GM21367 (cell line): ENCODE results near the gene MYH8.

ENCODE experiments used
- ATAC-seq: cut with Tn5 transposase; IDR thresholded peaks from one replicate; pipeline ENCODE4 v1.9.1; 2021; ENCODE audit not compliant: unreplicated experiment

MYH8 gene

DNA sequence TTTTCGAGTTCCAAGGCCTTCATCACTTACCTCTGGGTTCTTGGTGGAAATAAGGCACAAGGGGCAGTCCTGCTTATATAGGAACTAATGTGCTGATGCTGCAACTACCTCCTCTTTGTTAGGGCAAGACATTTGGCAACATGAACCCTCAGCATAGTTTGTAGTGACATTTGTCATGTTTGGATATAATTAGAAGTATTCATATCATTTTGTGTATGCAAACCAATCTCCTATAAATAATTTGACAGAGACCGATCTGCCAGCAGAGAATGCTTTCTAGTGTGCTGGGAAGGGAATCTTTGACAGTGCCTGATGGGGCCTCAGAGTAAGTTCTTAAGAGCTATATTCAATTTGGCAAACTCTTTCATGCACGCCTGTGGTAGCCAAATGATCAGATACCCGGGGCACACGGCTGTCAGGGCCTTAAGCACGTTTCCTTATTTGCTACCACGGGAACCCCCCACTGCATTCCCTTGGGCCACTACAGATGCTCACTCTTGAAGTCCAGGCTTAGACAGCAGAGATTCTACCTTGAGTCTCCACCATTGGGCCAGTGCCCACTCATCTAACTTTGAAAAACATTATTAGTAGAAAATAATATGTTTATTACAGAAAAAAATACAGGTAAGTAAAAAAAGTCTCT, at the start of gene MYH8:
MYH8 (minus strand) TSS at position 51 of the 643 bp plus-strand sequence. CDS start 1,723 bp downstream, outside the sequence.
- no peak for ATAC-seq

DNA sequence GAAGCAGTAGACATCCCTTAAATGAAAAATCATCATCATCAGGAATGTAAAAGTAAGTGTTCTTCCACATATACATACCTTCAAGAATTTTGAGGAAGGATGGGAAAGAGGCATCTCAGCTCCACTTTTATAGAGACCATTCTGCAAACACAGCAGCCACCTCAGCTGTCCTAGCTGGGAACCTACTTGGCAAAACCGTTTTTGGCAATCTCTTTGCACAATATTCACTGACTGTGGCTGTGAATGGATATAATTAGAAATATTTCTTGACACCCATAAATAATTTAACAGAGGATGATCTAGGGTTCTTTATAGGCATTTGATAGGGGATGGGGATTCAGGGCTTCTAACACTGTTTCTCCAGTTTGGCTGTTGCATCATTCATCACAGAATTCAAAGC, 47.7 kb upstream of the MYH8 start, which contains the start of gene MYH4:
MYH4 (minus strand) TSS at position 101 of the 400 bp plus-strand sequence. CDS start 2,814 bp downstream, outside the sequence.
- ATAC-seq = no peak

DNA sequence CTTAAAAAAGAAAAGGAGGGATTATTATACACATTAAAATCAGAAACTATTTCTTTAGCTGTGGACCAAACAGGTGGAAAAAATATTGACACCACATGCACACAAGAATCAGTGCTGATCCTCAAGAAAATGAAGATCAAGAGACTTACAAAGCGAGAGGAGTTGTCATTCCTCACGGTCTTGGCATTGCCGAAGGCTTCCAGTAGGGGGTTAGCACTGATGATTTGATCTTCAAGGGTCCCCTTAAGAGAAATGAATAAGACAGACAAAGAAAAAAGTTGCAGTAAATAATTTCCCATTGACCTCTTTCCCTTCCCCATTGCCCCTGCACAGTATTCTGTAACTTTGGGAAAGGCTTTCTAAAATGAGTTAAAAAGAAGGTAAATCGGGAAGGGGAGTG, 41.7 kb upstream of the MYH8 start:
- ATAC-seq = no peak

DNA sequence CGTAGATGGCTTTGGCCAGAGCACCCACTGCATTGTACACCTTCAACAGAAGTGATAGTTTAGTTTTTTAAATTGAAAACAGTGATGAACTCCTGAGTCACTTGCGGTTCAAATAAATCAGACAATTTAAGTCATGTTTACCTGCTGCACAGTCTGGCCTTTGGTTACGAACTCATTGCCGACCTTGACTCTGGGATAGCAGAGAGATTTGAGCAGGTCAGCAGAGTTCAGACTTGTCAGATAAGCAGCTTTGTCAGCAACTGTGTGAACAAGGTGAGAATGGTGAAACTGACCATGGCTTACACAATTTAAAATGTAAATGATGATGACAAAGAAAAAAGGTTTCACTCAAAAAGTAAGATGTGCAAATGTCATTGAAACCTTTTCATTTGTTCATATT, 38.3 kb upstream of the MYH8 start:
- no peak for ATAC-seq

DNA sequence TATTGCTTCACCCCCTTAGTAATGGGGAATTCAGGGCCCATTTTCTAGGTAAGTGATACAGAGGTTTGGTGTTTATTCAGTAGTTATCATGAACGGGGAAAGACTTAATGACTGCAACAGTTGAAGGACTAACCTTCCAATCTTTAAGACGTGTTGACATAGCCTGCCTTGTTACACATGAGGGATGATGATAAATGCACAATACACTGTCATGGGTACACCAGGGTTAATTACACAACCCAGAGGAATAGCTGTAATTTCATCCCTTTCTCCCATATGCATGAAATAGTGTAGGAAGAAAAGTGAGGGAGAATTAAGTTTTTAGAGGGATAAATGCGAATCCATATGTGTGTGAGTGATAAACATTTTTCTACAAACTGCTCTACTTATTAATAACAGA, 37.0 kb upstream of the MYH8 start:
- ATAC-seq = no peak

DNA sequence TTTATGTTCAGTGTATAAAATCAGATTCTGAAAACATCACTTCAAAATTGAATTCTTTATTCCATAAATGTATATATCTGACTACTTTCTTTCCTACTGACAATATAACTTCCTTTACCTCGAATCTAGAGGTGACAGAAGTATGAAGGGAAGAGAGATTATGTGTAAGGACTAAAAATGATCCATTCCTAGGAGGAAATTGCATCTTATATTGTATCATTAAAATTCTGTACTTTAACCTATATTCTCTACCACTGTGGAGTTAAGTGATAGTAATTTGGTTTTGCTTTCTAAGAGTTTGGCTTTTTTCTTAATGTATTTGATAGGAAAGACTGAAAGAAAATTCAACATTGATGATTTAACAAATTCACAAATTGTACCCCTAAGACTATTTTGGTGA, 36.2 kb upstream of the MYH8 start:
- no peak for ATAC-seq

DNA sequence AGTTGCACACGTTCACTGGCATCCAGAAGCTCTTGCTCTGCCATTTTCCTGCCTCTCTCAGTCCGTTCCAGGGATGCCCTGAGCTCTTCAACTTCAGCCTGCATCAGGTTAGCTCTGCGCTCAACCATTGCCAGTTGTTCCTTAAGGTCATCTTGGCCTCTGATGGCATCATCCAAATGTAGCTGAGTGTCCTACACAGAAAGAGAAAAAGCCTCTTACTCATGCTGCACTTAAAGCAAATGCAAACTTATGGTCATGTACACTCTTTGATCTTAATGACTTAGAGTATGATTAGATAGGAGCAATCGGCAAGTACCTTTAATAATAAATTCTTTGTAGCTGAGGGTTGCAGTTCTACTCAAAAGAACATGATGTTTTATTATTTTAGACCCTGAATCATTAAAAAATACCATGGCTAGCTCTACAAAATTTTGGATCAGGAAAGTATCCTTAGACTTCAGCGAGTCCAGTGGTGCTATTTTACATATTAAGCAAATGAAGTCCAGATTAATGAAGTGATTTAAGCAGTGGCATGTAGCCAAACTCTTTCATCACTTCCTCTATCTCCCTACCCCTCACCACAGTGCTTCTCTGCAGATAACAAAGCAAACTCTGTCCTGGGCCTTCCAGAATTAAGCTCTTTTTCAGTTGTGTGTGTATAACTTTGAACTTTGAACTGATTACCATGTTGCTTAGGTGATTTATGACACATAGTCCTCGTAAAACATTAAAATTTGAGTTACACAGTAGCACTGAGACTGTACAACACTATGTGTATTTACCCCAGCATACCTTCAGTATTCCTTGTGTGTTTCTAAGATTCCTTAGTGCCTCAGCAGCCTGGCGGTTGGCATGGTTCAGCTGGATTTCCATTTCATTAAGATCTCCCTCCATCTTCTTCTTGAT, 25.5 kb upstream of the MYH8 start:
- ATAC-seq = no peak

DNA sequence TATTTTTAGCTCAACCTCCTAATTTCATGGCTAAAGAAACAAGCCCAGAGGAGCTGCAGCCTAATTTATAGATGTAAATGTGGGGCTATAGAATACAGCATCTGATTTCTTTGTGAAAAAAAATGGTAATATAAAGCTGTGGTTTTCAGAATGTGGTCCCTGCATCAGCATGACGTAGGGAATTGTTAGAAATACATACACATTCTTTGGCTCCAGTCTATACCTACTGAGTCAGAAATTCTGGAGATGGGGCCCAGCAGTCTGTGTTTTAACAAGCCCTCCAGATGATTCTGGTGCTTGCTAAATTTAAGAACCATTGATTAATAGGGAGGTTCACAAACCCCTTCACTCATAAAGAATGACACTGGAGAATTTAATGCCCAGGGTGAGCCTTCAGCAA, 18.1 kb upstream of the MYH8 start:
- no peak for ATAC-seq

DNA sequence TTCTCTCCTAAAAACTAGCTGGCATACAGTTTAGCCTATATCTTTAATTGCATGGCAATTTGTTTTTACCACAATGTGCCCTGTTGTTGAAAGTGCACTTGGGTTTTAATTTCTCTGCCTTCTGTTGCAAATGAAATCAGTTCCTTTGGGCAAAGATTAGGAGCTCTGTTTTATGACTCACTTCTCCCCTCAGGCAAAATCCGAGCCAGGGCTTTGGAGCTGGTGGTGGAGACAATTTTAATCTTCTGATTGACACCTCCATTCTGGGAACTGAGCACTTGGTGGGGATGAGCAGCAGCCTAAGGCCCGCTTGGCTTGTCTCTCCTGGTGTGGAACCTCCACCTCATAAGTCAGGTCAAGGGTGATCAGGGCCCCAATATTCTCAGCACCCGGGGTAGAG, 13.3 kb upstream of the MYH8 start:
- no peak for ATAC-seq

DNA sequence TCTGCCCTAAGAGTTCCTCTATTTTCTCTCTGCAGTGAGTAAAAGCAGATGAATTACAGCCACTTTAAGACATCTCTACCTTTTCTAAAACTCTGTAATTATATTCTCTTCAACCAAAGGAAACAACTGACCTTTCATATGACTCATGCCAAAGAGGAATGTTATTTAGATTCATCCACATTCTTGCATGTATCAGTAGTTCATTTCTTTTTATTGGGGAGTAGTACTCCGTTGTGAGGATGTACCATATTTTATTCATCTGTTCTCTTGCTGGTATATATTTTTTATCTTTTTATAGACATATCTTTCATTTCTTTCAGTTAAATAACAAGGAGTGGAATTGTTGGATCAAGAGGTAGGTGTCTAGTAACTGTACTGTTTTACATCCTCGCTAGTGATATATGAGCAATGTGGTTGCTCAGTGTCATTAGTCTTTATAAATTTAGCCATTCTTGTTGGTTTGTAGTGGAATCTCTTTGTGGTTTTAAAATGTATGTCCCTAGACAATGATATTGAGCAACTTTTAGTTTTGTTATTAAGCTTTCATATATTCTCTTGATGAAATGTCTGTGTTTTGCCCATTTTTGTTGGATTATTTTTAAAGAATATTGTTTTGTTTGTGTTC, 7.8 kb upstream of the MYH8 start:
- ATAC-seq = no peak

DNA sequence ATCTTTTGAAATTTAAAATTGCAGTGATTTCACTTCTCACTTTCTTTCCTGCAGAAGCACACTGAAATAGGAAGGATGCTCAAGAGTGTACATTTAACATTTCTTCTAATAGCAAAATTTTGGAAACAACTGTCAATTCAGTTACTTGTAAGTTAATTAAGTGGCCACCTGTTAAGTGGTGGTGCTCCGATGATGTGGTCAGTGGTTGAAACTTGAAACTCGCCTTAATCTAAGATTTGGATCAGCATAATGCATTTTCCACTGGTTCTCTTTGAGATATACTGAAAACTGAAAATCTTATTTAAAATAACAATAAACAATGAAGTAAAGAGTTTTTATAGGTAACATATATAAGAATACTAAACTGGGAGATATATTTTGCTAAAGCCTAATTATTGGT, 7.0 kb upstream of the MYH8 start:
- no peak for ATAC-seq

DNA sequence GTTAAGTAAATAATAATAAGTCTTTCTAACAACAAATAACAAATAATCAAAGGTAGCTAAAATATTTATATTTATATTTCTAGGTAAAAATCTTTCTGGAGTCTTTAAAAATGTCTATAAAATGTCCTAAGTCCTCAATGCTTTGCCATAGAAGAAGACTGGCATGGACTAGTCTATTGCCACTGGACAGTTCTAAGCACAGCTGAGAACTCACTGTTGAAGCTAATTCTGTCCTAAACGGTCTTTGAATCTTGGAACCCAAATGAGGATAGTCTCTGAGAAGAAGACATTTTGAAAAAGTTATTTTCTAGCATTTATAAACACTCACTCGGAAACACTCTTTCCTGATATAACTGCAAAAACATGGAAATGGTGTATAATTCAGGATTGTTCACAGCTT, 539 bp downstream of the MYH8 start:
- ATAC-seq = no peak

DNA sequence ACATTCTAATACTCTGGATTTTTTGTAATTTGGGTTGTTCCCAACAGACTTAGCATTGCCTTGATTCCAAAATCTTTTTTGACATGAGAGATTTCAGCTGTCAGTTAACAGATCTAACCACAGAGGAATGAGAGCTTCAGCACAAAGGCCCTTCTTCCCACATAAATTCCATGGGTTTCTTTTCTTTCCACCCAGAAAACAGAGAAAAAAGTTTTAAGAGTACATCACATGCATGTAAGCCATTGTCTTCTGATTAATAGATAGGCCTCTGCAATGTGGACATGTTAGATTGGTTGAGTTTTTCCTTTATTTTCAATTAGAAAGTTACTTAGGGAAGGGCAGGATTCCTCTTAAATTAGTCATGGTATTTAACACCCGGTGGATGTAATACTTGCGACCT, 939 bp downstream of the MYH8 start:
- ATAC-seq = no peak

DNA sequence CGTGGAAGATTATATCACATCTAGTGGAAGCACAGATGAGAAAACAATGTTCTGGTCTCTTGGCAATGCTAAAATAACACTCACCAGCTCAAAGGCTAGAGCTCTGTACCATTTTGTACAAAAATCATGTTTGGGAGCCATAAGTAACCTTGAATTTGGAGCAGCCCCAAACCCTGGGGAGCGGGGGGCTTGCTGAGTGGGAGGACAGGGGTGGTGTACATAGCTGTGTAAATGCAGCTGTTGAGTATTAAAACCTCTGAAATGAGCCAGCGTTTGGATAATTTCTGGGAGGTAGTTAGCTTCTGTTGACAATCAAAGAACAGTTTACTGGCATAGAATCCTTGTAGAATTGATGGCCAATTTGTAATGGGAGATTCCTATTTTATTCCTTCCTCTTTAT, 4.3 kb downstream of the MYH8 start:
- ATAC-seq = no peak

DNA sequence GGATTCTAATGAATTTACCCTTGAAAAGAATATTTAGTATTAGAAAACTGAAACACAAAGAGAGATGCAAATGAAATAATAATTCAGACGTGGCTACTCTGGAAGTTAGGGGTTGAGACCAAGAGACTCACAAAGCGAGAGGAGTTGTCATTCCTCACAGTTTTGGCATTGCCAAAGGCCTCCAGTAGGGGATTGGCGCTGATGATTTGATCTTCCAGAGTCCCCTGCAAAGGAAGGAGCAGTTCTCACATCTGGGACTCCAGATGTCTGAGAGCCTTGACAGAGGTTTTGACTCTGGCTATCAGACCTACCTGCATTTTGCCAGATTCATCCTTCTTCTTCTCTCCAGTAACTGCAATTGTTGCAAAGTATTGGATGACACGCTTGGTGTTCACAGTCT, 6.6 kb downstream of the MYH8 start:
- no peak for ATAC-seq

DNA sequence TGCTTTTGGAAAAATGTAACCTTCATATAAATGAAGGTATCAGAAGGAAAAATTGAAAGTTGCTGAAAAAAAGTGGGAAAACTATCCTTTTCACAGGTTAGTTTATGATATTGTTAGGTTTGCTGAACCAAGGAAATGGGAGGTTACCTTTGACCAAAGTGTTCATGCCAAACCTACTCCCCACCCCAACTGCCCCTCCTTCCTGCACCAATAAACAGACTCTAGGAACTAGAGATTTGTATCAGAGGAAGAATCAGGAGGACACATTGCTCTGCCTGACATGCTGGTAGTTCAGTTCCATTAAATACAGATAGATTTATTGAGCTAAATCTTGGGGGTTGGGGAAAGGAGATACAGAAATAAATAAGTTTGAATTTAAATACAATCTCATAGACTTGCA, 18.2 kb downstream of the MYH8 start:
- no peak for ATAC-seq

DNA sequence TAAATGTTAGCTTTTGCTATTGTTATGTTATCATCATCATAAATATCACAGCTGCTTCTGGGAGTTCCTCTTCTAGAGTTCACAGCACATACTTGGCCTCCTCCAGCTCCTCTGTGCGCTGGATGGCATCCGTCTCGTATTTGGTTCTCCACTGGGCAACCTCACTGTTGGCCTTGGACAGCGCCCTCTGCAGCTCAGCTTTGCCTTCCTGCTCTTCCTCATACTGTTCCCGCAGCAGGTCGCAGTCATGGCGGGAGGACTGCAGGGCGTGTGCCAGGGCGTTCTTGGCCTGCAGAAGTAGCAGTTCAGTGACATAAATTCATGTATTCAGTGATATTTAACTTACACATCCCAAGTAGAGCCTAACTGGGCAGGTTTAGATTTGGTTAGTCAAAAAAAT, 23.4 kb downstream of the MYH8 start:
- no peak for ATAC-seq

DNA sequence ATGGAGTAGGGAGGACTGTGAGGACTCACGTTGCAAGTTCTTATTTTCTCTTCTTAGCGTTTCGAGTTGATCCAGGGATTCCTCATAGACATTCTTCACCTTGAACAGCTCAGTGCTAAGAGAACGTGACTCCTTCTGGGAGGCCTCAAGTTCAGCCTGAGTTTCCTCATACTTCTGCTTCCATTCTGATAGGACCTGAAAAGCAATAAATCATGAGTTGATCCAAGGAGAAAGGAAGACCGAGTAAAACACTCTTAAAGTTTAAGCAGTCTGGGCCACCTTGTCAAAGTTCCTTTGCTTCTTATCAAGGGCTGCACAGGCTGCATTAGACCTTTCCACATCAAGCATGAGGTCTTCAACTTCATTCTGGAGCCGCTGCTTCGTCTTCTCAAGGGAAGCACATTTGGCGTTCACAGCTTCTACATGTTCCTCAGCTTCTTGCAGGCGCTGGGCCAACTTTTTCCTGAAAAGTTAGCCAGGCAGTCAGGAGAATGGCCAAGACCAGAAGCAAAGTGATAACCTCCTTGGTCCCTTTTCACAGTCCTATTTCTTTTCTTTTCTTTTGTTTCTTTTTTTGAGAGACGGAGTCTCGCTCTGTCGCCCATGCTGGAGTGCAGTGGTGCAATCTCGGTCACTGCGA, 25.1 kb downstream of the MYH8 start:
- ATAC-seq = no peak

DNA sequence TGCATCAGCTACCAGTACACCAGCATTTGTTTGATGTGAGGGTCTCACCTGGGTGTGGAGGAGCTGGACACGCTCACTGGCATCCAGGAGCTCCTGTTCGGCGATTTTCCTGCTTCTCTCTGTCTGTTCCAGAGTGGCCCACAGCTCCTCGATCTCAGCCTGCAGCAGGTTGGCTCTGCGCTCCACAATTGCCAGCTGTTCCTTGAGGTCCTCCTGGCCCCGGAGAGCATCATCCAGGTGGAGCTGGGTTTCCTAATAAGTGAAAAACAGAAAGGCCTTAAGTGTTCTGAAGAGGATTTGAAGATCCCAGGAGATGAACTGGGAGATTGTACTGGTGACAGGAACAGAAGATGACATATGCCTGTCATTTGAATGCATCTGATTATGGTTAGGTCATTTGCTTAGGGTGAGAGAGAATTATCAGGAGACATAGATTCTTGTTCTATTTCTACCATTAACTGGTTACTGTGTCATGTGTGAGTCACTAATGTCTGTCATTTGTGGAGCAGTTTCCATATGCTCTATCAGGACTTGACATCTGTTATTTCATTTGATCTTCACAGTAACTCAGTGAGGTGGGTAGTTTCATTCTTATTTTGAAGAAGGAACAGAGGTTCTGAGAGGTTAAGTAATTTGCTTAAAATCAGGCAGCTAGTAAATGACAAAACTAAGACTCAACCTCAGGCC, 27.4 kb downstream of the MYH8 start:
- no peak for ATAC-seq

DNA sequence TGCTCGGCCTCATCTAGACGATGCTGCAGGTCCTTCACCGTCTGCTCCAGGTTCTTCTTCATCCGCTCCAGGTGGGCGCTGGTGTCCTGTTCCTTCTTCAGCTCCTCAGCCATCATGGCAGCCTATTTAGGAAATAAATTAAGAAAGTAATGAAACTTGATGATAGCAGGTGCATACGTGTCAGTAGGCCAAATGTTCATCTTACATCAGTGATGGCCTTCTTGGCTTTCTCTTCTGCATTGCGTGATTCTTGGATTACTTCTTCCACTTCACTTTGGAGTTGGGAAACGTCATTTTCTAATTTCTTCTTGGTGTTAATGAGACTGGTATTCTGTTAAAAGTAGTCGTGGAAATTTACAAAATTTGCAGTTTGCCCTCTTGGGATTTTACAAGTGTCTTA, 28.9 kb downstream of the MYH8 start:
- ATAC-seq = no peak

DNA sequence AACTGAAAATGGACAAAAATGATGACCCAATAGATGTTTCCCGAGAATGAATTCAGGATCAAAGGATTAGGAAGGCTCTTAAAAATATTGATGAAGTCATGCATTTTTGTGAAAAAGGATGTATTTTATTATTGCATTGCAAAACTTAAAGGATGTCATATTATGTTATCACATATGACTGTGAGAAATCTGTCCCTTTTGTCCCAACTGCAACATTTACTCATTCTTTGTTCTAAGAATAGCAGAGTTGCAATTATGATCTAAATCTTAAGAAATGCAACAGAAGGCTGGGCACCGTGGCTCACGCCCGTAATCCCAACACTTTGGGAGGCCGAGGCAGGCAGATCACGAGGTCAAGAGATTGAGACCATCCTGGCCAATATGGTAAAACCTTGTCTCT, 35.9 kb downstream of the MYH8 start:
- no peak for ATAC-seq
